ENCODE results near the gene ATP5PO. TPM values are rescaled to one million over a fixed set of nuclear protein-coding genes. Genes with fewer than 3 reads are reported as not detected.

ATP5PO gene
- total RNA-seq, 1 donor from 2014 or later, result 172 TPM

Other genes starting within 250 kb of the ATP5PO start
- 151 and 154 TPM in 2 replicates for gene MRPS6, start 157.8 kb upstream of the ATP5PO start, total RNA-seq
- gene SLC5A3, start 157.8 kb upstream of the ATP5PO start, total RNA-seq, result 52.8 and 55.4 TPM in 2 replicates